ENCODE results near the gene SLC35A5. TPM values are rescaled to one million over a fixed set of nuclear protein-coding genes. Genes with fewer than 3 reads are reported as not detected.

Gene SLC35A5
- total and polyA plus RNA-seq, 9 of the 15 experiments (the other 6 are each of a cell fraction or from before 2014, with no cell fraction given): 4.0 to 13.0 (median 9.7) TPM

- TF ChIP-seq MBD1 (CRISPR knock-in tag; IDR thresholded peaks at IDR 0.05) (no peak), TOE1 (IDR thresholded peaks at IDR 0.05; ENCODE audit: borderline replicate concordance) (peak; percentile 97), TOE1 (CRISPR knock-in tag; IDR thresholded peaks at IDR 0.05; ENCODE audit: borderline replicate concordance, low read depth) (no peak), RCOR1 (IDR thresholded peaks at IDR 0.05; ENCODE audit: borderline replicate concordance in 1 of 2, low read depth in 2 of 2, low read length in 2 of 2) (peak in 1 of 2 experiments; percentile 94; a peak in 2 of 4 replicates), HDAC6 (IDR thresholded peaks at IDR 0.05; ENCODE audit: low read depth, low read length) (no peak), ZNF133 (CRISPR knock-in tag; IDR thresholded peaks at IDR 0.05) (no peak), BMI1 (IDR thresholded peaks at IDR 0.05; ENCODE audit: low read length) (no peak), HDAC1 (IDR thresholded peaks at IDR 0.05) (peak in 1 of 2 experiments; percentile 68; a peak in 2 of 4 replicates), ZNF507 (tag; conservative IDR thresholded peaks at IDR 0.05) (no peak), RFX5 (IDR thresholded peaks at IDR 0.05; ENCODE audit: low read depth, low read length) (no peak), ZNF57 (CRISPR knock-in tag; IDR thresholded peaks at IDR 0.05) (no peak), ZNF24 (IDR thresholded peaks at IDR 0.05) (no peak), IRF2 (CRISPR knock-in tag; IDR thresholded peaks at IDR 0.05) (no peak), NCOR1 (IDR thresholded peaks at IDR 0.05) (no peak), NFIC (IDR thresholded peaks at IDR 0.05) (peak; percentile 82), HINFP (tag; conservative IDR thresholded peaks at IDR 0.05; ENCODE audit: low read depth) (no peak), MYC (IDR thresholded peaks at IDR 0.05; ENCODE audit: low read depth, low read length) (peak; percentile 60; the same call in 1 of the 2 replicates), MYC (CRISPR knock-in tag; IDR thresholded peaks at IDR 0.05; ENCODE audit: borderline replicate concordance, low read depth) (no peak)
- TF ChIP-seq, protein P1, sequence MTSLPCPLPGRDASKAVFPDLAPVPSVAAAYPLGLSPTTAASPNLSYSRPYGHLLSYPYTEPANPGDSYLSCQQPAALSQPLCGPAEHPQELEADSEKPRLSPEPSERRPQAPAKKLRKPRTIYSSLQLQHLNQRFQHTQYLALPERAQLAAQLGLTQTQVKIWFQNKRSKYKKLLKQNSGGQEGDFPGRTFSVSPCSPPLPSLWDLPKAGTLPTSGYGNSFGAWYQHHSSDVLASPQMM (CRISPR knock-in tag; IDR thresholded peaks at IDR 0.05): no peak
- TF ChIP-seq, protein P2, sequence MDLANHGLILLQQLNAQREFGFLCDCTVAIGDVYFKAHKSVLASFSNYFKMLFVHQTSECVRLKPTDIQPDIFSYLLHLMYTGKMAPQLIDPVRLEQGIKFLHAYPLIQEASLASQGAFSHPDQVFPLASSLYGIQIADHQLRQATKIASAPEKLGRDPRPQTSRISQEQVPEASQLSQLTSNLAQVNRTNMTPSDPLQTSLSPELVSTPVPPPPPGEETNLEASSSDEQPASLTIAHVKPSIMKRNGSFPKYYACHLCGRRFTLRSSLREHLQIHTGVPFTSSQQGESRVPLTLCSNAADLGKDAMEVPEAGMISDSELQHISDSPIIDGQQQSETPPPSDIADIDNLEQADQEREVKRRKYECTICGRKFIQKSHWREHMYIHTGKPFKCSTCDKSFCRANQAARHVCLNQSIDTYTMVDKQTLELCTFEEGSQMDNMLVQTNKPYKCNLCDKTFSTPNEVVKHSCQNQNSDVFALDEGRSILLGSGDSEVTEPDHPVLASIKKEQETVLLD (IDR thresholded peaks at IDR 0.05): peak; percentile 68
- TF ChIP-seq, protein P3, sequence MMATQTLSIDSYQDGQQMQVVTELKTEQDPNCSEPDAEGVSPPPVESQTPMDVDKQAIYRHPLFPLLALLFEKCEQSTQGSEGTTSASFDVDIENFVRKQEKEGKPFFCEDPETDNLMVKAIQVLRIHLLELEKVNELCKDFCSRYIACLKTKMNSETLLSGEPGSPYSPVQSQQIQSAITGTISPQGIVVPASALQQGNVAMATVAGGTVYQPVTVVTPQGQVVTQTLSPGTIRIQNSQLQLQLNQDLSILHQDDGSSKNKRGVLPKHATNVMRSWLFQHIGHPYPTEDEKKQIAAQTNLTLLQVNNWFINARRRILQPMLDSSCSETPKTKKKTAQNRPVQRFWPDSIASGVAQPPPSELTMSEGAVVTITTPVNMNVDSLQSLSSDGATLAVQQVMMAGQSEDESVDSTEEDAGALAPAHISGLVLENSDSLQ (IDR thresholded peaks at IDR 0.05): peak; percentile 81
Measured at GRCh38 chr3:112561734-112562529, at the start of gene SLC35A5, which contains the start of gene ATG3 (continued).

Data from K562 (cell line).